Activated T-cell treated with anti-CD3 and anti-CD28 coated beads for 4 hours (primary cell): ENCODE measurements around the gene MRPL11.

Experiments used
- DNase-seq: peaks from one replicate; pipeline ENCODE4 v3.0.0-alpha.2; 2020

Gene MRPL11

DNA sequence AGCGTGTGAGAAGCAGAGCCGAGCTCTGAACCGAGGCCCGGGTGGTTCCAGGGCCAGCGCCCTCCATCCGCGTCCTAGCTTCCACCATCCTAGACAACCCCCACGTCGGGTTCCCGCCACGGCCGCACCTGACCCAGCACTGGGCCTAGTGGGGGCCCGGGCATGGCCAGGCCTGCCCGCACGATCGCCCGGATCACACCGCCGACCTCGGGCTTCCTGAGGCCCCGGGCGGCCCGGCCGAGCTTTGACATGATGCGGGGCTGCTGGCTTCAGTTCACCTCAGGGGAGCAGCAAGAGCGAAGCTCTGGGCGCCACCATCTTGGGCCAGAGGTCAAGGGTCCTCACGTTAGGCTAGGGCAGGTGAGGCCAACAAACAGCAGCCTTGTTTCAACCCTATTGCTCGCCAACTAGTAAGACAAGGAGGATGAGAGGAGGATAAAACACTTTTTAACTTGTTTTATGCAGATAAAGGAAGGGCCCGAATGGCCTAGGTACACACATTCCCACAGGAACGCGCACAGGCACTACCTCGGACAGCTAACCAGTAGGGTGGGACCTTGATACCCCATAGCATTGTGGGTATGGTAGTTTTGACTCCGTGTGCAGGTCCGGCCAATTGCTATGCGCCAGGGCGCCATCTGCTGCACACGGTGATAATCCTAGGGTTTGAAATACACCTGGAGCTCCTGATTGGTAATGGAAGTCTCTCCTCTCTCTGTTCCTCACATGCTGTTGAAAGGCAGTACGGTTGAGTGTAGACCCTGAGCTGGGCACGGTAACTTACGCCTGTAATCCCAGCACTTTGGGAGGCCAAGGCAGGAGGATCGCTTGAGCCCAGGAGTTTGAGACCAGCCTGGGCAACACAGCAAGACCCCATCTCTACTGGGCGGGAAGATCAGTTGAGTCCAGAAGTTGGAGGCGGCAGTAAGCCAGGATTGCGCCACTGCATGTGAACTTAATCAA is at the start of gene MRPL11:
TSS of gene MRPL11 (minus strand) at position 345 of the 963 bp plus-strand sequence. CDS start at position 251, 94 bp downstream.
- DNase-seq: peak; percentile 88

DNA sequence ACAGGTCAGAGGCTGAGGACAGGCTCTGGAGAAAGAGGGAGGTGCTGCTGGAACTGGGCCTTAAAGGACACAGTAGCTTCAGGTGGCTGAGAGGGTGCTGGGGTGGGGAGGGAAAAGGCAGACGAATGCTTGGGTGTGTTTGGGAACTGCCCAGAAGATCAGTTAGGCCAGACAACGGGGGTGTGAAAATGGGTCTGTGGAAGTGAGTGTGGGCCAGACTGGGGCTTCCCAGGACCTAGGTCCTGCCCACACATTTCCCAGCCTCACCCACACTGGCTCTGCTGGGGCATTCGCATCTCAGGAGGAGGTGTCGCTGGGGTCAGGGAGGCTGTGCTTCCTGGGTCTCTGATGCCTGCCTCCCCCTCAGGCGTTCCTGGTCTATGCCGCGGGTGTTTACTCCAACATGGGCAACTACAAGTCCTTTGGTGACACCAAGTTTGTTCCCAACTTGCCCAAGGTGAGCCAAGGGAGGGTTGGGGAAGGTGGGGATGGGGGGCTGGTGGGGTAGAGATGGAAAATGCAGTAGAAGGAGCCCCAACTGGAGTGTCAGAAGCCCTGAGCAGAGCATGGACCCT is 46.2 kb upstream of the MRPL11 start:
- no peak for DNase-seq

DNA sequence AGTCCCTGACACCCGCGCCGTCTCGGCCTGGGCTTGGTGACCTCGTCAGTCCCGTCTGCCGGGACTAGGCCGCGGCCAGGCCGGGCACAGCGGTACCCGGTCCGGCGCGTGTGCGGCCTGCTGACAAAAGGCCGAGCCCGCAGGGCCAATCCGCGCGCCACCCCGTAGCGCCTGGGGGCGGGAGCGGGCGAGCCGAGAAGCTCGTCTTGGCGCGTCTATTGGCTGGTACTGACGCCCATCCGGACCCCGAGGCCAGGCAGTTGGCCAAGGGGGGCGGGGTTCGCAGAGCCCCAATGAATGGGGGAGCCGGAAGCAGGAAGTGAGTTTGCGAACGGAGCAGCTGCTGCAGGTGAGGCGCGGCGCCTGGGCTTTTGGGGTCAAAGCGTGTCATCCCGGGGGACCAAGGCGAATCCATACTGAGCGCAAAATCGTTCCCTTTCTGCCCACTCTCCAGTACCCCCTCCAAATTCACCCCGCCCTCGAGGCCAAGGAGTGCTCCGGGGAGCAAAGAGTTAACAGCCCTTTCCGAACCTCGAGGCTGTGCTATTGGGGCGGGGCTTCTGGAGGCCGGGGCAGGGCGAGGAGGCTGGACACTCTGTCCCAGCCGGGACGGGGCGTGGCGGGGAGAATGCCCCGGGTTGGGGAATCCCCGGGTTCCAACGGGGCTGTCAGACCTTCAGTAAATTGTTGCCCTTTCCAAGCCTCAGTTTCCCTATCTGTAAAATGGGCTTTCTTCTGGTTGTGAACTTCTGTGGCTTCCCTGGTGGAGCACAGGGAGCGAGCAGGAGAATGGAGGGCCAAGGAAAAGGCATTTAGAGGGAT is 41.7 kb upstream of the MRPL11 start, which contains the start of gene DPP3:
TSS of gene DPP3 (plus strand) at position 318 of the 822 bp plus-strand sequence. CDS start 1,767 bp downstream, outside the sequence.
- DNase-seq: peak; percentile 86

DNA sequence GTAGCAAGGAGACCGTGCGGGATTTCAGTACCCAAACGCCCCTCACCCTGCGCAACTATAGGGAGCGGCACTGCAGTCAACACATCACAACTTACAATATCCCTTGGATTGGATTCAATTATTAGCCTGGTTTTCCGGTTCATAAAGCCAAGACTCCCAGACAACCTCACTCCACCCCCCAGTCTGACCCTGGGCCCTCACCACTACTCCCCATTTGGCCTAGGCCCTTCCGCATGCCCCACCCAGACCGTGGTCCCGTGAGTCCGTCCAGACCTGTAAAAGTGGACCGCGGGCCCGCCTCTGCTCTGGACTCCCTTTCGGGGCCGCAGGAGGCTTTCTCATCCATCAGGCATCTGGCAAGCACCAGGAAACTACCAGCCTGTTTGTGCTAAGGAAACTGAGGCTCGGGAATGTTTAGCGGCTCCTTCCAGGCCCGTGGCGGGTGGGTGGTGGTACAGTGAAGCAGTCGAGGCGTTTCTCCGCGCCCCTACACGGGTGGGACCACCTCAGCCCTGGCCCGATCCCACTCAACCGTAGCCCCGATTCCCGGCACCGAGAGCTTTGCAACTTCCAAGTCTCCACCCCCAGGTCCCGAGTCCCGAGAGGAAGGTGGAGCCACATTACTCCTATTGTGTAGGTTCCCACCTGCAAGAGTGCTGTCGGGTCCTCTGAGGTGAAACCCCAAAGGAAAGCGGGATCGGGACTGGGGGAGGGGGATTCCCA is 40.9 kb upstream of the MRPL11 start:
- DNase-seq: no peak

DNA sequence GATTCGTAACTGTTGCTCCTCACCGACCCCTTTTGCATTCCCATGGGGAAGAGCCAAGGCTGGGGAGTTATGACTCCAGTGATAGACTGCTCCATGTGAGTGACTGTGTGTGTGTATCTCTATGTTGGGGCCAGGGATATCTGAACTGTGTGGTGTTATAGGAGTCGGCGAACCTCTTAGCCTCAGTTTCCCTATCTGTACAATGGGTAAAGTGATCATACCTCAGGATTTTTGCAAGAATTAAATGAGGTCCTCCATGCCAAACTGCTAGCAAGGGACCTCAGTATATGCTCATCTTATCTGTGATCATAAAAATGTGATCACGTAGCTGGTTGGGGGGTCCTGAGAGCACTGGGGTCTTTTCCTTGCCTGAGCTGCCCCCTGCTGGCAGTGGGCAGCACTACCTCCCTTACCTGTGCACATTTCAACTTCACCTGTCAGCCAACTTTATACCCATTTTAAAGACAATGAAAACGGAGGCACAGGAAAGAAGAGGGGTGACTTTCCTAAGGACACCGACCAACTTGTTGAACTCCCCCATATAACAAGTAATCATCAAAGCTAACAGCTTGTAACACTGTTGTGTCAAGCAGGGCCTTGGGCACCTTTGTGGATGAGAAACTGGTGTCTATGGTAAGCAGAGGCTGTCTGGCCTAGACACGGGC is 40.2 kb upstream of the MRPL11 start:
- DNase-seq: peak; percentile 19

DNA sequence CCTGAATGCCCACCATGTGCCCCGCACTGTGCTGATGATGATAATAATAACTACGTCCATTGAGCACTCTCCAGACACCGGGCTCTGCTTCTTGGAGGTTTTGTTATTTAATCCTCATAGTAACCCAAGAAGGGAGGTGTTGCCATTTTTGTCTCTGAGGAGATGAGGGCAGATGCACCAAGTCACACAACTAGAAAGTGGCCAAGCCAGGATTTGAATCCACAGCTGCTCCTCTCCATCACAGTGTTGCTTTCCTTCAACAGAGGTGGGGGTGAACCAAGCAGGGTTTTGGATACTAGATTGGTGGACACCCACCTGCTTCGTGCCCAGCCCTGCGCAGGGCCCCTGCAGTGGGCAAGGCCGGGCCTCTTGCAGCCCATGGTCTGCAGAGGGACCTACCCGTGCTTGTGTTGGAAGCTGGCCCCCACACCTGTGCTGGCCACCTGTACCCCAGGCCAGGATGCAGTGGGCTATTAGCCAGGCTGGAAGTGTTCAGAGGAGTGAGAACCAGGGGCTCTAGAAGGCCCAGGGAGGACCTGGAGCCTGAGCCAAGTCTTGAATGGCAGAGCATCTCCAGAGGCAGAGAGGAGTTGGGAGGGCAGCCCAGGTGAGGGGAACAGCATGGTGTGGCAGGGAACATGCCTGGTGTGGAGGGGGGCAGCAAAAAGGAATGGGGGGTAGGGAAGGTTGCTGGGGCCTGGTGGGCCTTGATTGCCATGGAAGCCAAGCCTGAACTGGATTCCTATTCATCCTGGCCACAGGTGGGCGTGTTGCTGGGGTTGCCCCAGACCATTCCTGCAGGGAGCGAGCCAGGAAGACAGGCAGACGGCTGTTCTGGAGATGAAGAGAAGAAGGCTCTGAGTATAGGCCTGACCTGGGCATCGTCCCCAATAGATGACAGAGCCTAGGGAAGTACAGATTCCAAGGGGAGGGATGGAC is 38.9 kb upstream of the MRPL11 start:
- no peak for DNase-seq

DNA sequence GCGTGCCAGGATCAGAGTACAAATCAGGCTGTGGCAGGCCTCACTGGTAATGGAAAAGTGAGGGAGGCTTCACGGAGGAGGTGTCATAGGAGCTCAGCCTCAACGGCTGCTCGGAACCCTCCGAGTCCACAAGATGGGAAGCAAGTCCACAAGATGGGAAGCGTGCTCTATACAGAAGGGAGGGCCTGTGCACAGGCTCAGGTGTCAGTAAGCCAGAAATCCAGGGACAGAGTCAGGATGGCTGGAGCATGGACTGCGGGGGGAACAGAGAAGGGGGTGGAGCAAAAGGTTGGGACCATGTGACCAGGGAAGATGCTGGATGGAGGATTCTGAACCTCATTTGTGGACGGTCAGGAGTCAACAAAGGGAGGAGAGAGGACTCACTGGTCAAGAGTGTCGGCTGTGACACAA is 38.2 kb upstream of the MRPL11 start:
- no peak for DNase-seq

DNA sequence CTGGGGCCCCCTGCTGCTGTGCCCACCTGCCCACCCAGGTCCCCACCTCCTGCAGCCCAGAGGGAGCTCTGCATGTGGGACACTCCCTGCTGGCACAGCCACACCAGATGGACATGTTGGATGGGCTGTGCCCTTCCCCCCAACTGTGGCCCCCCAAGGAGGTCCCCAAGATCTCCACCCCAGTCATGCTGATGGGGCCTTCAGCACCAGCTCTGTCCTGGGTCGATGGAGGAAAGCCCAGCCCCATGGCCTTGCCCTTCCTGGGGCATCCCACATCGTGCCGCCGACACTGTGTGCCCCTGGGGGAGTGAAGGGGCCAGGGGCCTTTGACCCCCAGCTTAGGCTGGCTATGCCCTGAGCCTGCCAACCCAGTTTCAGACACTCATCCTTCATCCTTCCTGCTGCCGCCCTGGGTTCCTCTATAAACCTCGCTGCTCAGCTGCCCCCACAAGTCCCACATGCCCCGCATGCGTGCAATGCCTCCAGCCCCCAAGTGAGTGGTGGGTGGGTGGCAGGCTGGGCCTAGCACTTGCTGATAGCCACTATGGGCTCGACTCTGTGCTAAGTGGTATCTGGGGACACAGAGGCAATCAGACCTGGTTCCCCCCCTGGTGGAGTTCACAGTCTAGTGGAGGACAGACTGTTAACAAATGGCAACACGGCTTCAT is 37.7 kb upstream of the MRPL11 start:
- no peak for DNase-seq

DNA sequence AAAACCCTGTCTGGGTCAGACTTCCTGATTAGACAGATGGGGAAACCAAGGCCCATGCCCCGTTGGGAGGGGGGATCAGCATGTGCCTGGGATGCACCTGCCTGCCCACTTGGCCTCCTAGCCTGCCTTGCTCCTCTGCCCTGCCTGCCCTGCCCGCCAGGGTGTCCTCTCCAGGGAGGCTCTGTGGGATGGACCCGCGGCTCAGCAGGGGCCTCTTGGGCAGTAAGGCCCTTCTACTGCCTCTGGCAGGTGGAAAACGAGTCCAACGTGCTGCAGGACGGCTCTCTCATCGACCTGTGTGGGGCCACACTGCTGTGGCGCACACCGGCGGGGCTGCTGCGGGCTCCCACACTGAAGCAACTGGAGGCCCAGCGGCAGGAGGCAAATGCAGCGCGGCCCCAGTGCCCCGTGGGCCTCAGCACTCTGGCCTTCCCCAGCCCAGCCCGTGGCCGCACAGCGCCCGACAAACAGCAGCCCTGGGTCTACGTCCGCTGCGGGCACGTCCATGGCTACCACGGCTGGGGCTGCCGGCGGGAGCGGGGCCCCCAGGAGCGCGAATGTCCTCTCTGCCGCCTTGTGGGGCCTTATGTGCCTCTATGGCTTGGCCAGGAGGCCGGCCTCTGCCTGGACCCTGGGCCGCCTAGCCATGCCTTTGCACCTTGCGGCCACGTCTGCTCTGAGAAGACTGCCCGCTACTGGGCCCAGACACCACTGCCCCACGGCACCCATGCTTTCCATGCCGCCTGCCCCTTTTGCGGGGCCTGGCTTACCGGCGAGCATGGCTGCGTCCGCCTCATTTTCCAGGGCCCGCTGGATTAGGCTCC is 36.9 kb upstream of the MRPL11 start:
- DNase-seq: no peak

DNA sequence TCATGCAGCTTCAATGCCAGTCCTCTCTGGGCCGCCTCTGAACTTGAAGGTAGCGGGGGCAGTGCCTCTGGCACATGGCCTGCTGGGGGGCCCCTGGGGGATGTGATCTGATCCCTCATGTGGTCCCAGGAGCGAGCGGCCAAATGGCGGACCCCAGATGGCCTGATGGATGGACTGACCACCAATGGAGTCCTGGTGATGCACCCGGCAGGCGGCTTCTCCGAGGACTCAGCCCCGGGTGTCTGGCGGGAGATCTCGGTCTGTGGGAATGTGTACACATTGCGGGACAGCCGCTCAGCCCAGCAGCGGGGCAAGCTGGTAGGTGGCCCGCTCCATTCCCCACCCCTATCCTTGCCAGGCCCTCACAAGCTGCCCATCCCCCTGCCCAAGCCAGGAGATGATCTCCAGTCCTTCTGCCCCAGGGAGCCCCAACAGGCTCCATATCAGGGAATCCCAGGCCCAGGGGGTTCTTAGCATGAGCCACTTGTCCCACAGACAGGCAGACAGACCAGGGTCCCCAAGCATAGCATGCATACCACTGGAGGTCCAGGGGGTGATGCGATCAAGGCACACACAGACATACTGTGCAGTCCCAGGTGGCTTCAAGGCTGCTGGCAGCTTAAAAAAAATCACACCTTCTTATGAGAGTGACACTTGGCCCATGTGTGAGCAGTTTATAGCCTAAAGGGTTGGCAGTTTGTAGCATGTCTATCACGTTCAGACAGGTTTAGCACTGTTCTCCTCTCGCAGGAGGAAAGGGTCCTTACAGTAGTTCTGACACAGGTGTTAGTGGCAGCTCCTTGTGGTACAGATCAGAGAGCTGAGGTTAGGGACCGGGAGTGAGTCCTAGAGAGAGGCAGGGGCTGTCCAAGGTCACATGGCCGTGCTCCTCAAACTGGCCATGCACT is 35.2 kb upstream of the MRPL11 start:
- no peak for DNase-seq

DNA sequence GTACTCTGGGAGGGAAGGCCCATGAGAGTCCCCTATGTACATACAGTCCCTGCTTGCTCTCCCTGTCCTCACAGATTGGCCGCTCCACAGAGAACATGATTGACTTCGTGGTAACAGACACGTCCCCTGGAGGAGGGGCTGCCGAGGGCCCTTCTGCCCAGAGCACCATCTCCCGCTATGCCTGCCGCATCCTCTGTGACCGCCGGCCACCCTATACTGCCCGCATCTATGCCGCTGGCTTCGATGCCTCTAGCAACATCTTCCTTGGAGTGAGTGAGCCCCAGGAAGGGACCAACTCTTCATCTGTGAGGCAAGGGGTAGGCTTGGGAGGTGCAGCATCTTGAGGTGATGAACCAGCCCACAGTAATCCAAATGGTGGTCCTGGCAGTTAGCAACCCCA is 34.5 kb upstream of the MRPL11 start:
- no peak for DNase-seq

DNA sequence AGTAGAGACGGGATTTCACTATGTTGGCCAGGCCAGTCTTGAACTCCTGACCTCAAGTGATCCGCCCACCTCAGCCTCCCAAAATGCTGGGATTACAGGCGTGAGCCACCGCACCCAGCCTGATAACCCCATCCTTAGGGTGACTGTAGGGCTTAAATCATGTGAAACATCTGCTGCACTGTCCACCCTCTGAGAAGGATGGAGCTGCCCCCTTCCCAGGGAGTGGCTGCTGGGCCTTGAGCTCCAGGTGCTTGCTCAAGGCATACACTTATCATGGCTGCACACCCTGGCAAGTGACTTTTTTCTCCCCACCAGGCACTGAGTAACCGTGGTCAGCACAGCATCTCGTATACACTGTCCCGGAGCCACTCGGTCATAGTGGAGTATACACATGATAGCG is 33.4 kb upstream of the MRPL11 start:
- DNase-seq: no peak

DNA sequence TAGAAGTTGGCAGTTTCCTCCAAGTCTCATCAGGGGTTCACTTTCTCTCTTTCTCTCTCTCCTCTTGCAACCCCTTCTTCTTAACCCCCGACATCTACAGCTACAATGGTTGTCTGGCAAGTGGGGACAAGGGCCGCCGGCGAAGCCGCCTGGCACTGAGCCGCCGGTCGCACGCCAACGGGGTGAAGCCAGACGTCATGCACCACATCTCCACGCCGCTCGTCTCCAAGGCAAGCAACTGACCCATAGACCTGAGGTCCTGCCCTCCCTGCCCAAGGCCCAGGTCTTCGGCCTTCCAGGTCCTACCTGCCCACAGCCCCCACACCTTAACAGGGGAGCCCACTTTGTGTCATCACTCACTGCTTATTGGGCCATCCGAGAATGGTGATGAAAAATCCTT is 32.5 kb upstream of the MRPL11 start:
- DNase-seq: no peak

DNA sequence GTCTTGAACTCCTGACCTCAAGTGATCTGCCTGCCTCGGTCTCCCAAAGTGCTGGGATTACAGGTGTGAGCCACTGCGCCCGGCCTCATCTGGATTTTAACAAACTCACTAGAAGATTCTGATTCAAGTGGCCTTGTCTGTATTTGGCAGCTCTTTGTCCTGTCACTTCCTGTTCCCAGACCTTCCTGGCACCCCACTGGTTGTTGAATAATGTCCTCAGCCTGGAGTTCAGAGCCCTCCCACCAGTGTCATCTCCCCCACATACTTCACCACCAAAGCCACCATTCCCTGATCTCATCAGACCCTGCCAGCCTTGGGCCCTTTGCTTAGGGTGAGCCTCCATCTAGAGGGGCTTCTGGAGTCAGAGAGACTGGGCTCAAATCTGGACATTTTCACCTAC is 31.4 kb upstream of the MRPL11 start:
- no peak for DNase-seq

DNA sequence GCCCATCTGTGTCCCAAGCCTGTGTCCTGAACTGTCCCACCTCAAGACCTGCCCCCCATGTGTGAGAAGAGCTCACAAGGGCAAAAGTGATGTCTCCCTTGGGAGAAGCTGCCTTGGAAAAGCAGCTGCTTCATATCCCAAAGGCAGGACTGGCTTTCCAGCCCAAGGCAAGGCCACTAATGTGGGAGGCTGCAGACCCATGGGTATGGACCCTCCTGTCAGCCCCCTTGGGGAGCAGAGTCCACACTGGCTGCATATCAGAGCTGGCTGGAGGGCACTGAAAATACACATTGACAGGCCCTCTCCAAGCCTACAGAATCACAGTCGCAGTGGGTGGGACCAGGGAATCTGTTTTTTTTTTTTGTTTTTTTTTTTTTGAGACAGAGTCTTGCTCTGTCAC is 30.8 kb upstream of the MRPL11 start:
- no peak for DNase-seq

DNA sequence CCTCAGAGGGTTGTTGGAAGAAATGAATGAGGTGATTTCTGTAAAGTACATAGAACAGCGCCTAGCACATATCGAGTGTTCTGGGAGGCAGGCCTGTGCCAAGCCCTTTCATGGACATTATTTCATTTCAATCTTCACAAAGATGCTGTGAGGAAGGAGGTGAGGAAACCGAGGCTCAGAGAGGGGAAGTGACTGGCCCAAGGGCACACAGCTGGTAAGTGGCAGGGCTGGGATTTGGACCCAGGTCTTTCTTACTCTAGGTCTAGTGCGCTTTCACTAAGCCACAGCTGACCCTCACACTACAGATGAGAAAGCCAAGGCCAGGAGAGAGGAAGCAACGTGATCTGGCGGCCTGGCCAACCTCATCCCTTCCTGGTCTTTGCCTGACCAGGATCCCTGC is 30.0 kb upstream of the MRPL11 start:
- no peak for DNase-seq

DNA sequence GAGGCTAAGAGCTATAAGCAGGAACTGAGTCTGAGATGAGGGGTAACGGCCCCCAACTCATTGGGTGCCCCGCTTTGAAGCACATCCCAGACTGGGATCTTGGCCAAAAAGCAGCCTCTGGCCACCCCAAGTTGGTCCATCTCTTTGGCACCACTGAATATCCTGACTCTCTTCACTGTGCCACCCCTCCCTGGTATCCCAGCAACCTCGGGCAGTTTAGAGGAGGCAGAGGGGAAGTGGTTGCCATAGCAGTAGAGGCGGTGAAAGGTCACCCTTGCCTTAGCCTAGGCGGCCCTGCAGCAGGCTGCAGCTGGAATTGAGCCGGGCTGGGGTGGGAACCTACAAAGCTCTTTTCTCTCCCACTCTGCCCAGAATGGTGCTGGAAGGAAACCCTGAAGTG is 29.1 kb upstream of the MRPL11 start:
- DNase-seq: no peak

DNA sequence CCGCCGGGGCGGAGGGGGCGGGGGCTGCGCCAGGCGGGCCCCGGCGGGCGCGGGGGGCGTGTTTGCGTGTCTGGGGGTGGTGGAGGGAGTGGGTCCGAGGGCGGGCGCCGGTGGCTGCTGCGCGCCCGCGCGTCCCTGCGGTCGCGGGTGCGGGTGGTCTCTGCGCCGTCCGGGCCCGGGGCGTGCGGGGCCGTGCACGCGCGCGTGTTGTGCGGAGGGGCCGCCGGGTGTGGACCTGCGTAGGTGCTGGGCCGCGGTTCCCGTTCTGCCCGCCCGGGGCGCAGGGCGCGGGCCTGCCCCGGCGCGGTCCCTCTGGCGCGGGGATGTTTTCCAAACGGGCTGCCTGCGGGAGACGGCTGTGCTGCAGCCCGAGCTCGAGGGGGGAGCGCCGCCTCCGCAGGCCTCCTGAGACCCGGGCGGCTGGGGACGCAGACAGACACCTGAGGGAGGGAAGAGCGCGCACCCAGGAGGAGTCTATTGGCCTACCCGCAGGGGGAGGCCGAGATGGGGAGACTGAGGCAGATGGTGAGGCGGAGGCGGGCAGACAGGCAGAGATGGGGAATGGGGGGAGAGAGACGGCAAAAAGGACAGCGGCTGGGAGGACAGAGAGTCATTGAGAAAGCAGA is 28.5 kb upstream of the MRPL11 start:
- no peak for DNase-seq
